Activated CD8-positive, alpha-beta memory T cell treated with anti-CD3 and anti-CD28 coated beads for 4 hours (primary cell): ENCODE measurements around the gene MOCOS.
"Not testable (repeated sequence)": the region's sequence is repeated elsewhere in the genome, so short reads cannot be mapped to it uniquely, and the experiment has no call there.

Experiments
- DNase-seq, 2 donors: peaks; one replicate each; pipeline ENCODE4 v3.0.0-alpha.2; 2020; ENCODE audit warnings: low read depth in 2 of 2

MOCOS gene

GRCh38 chr18:36199691-36200295 is 12.5 kb downstream of the MOCOS start:
- DNase-seq = no peak

- no peak for DNase-seq
These were observed 13.1 kb downstream of the MOCOS start for GRCh38 chr18:36200354-36200771.

- no peak for DNase-seq
These were observed 14.5 kb downstream of the MOCOS start for GRCh38 chr18:36201765-36202164.

GRCh38 chr18:36203360-36203895 is 16.1 kb downstream of the MOCOS start:
- DNase-seq = no peak

GRCh38 chr18:36205166-36205565 is 17.9 kb downstream of the MOCOS start:
- DNase-seq = no peak

GRCh38 chr18:36207303-36207702 is 20.0 kb downstream of the MOCOS start:
- no peak for DNase-seq

GRCh38 chr18:36207969-36208368 is 20.7 kb downstream of the MOCOS start:
- not testable (repeated sequence) for DNase-seq

GRCh38 chr18:36211612-36212065 is 24.3 kb downstream of the MOCOS start:
- DNase-seq = no peak

- DNase-seq = no peak
These were observed 25.2 kb downstream of the MOCOS start for GRCh38 chr18:36212301-36213171.

- DNase-seq = no peak
These were observed 27.5 kb downstream of the MOCOS start for GRCh38 chr18:36214811-36215210.

- DNase-seq = no peak
These were observed 28.3 kb downstream of the MOCOS start for GRCh38 chr18:36215577-36215976.

GRCh38 chr18:36217348-36217747 is 30.1 kb downstream of the MOCOS start:
- DNase-seq = no peak

- DNase-seq = no peak
These were observed 41.9 kb downstream of the MOCOS start for GRCh38 chr18:36229188-36229587.

- DNase-seq = not testable (repeated sequence)
These were observed 53.2 kb downstream of the MOCOS start for GRCh38 chr18:36240510-36240909.

- DNase-seq = no peak
These were observed 54.5 kb downstream of the MOCOS start for GRCh38 chr18:36241831-36242230.

- DNase-seq = no peak
These were observed 59.7 kb downstream of the MOCOS start for GRCh38 chr18:36247036-36247435.

GRCh38 chr18:36249392-36249791 is 62.1 kb downstream of the MOCOS start:
- DNase-seq = no peak

GRCh38 chr18:36250827-36251226 is 63.5 kb downstream of the MOCOS start:
- no peak for DNase-seq

- no peak for DNase-seq
These were observed 67.9 kb downstream of the MOCOS start for GRCh38 chr18:36255072-36255698.

GRCh38 chr18:36256094-36256493 is 68.8 kb downstream of the MOCOS start:
- DNase-seq = no peak

- DNase-seq = no peak
These were observed 75.7 kb downstream of the MOCOS start for GRCh38 chr18:36262971-36263370.

GRCh38 chr18:36264283-36264682 is 77.0 kb downstream of the MOCOS start:
- DNase-seq = no peak
